GM19238 (cell line): ENCODE results near the gene KDM3A.

Source experiments
- DNase-seq: peaks from one replicate; pipeline ENCODE4 v3.0.0; 2011; ENCODE audit warnings: low spot score; ENCODE audit not compliant: insufficient read length

Gene KDM3A

DNA sequence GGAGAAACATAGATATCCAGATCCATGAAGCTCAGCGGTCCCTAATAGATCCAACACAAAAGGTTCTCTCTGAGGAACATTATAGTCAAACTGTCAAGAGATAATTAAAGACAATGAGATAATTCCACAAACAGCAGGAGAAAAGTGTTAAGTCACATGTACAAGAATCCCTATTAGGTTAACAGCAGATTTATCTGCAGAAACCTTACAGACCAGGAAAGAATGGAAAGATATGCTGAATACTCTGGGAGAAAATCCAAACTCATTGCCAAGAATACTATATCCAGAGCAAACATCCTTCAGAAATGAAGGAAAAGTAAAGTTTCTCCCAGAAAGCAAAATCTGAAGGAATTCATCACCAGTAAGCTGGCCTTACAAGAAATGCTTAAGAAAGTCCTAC lies 10.8 kb upstream of the KDM3A start:
- DNase-seq: no peak

- no peak for DNase-seq
These were observed 8.0 kb upstream of the KDM3A start for GRCh38 chr2:86433137-86433536.

DNA sequence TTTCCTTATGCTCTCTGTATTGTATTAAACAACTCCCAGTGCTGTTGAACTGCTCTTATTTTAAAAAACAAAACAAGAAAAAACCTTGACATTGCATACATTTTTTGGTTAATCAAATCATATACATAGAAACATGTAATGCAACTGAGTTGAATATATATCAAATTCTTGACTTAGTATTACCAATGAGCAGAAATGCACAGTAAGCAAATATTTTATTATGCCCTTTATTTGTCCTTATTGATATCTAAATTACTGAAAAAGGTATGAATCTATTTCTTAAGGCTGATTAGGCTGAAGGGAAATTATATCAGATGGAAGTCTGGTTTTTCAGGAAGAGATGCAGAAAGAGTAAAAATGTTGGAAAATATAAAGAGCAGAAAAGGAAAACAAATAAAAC lies 6.9 kb upstream of the KDM3A start:
- no peak for DNase-seq

- no peak for DNase-seq
These were observed 5.6 kb upstream of the KDM3A start for GRCh38 chr2:86435531-86435930.

GRCh38 chr2:86436328-86436727 lies 4.8 kb upstream of the KDM3A start:
- no peak for DNase-seq

- DNase-seq: no peak
These were observed 1.1 kb upstream of the KDM3A start for GRCh38 chr2:86439879-86440630.

DNA sequence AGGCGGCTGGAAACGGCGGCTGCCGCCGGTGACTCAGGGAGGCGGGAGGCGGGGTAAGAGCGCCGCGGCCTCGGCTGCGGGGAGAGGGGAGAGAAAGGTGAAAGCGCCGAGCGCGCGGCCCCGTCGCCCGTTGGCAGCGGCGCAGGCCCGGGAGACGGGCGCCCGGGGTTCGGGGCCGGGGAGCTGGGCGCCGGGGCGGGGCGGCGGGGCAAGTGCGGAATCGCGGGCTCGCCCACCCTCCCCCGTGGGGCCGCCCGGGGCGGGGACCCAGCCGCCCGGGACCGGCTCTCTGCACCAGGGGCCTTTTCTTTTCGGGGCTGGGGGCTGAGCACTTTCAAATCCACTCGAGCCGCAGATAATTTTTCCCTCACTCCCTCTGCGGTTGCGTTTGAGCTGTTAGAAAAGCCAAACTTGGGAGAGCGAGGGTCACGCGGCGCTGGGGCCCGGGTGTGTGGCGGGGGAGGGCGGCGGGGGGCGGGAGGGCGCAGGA lies 266 bp downstream of the KDM3A start:
- no peak for DNase-seq

- peak; percentile 16 for DNase-seq
These were observed 891 bp downstream of the KDM3A start for GRCh38 chr2:86441882-86442641.

- DNase-seq: peak; percentile 55
These were observed 1.5 kb downstream of the KDM3A start for GRCh38 chr2:86442642-86443005.

- no peak for DNase-seq
These were observed 2.6 kb downstream of the KDM3A start for GRCh38 chr2:86443631-86444350.

DNA sequence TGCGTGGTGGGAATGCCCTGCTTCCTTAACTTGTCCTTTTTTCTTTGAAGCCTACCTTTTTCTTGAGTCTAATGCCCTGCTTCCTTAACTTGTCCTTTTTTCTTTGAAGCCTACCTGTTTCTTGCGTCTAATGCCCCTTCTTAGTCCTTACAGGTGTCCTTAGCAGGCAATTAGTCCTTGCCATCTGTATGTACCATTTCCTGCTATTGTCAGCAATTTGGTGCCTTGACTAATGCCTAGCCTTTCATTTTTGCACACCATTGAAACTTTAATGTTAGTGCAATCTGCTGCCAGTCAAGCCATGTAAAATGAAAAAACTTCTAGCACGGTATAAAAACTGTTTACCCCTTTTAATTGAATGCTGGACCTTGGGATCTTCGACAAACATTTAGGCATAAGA lies 4.3 kb downstream of the KDM3A start:
- no peak for DNase-seq

- DNase-seq: no peak
These were observed 4.9 kb downstream of the KDM3A start for GRCh38 chr2:86446060-86446459.

DNA sequence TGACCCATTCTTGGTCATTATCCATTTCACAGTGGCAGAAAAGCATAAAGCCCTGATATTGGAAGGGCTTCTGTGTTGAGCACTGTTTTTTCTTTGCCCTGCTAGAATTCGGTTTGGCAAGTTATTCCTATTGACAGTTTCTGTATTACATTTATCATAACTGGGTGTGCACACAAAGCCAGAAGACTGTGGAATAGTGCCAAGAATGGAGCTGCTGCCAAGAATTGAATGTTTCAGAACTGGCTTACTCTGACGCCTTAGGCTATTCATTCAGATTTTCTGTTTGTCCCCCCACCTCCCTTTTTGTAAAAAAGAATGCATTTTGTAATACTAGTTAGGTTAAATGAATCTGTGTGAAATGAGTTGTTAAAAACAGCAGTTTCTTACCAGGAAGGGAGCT lies 12.7 kb downstream of the KDM3A start:
- DNase-seq: no peak

DNA sequence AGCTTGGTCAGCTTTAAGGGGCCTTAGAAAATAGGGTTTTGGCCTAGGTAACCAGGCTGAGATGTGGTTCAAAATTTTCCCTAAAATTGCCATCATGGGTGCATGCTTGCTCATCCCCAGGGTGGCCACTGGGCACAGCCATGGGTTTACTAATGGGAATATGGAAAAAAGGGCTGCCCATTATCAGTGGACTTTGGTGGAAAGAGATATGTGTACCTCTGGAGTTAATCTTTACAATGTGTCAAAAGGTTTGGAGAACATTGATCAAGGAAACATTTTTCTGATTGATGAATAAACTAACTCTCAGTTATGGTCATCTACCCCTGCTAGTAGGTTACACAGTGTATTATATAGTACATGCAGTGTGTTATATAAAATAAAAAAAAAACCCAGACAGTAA lies 13.1 kb downstream of the KDM3A start:
- DNase-seq: no peak

GRCh38 chr2:86455181-86455580 lies 14.0 kb downstream of the KDM3A start:
- DNase-seq: no peak

GRCh38 chr2:86461042-86461743 lies 20.0 kb downstream of the KDM3A start:
- no peak for DNase-seq

- no peak for DNase-seq
These were observed 23.5 kb downstream of the KDM3A start for GRCh38 chr2:86464652-86465051.

GRCh38 chr2:86466306-86466705 lies 25.1 kb downstream of the KDM3A start:
- no peak for DNase-seq

DNA sequence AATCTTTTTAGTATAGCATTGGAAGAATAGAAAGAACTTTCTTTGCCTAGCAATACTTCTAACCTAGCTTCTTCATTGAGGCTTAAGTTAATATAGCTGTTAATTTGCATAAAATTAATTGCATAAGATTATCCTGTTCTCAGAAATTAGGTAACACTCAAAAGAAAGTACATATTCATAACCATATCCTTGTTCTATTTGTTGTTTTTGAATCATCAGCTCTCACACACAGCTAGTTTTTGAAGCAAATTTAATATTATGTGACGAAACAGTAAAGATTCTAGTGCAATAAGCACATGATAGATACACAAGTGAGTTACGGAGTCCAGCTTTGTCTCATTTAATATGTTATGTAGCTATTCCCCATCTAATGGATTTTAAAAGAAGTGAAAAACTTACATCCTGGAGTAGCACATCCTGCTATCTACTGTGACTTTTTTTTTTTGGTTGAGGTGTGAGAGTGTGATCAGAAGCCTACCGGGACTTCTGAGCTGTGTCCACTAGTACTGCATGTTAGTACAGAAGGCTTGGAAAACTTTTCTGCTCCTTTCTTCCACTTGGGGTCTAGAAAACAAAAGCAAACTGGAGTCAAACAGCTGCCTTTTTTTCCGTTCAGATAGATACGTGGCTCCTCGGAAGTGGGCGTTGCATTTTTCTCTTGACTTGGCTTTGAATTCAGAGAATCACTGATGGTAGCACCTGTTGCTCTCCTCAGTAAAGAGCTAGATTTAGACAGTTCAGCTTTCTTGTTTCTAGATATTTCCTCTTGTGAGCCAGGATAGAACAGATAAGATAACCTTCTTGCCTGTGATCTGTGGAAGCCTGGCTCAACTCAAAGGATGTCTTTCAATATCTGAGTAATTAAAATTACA lies 27.2 kb downstream of the KDM3A start:
- no peak for DNase-seq

DNA sequence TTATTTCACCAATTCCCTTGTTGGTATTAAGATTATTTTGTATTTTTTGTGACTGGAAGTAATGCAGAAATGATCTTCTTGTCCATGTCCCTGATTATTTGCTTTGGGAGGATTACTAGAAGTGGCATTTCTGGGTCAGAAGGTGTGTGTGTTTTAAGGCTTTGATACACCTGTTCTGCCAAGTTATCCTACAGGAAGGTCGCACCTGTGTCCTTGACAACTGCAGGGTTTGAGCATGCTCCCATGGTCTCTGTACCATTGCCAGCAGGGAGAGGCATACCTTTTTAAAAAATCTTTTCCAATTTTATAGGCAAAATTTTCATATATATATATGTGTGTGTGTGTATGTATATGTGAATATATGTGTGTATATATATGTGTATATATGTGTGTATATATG lies 29.7 kb downstream of the KDM3A start:
- no peak for DNase-seq

DNA sequence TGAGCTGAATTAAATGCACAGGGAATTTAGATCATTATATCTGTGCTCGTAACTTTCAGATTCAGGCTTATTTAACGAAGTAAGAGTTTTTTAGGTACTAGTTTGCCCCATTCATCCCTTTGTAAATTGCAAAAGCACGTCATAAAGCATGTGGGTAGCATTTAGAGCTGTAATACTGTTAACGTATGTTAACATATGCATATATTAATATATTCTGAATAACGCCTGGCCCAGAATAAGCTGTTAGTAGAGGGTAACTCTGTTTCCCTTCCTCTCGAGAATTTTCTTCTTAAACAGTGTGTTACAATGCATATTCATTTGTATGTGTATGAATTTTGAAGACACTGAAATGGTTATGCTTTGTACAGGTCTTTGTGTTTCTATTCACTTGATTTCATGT lies 30.5 kb downstream of the KDM3A start:
- no peak for DNase-seq
